HUDEP-2 (cell line): ENCODE data around the gene AKT2.

ENCODE experiments used
- DNase-seq, 76 experiments: peaks; one replicate each; lab custom pipeline; 2025; ENCODE audit not compliant: unreplicated experiment in 76 of 76; lab: John Stamatoyannopoulos, UW

Gene AKT2

GRCh38 chr19:40198272-40198990 lies 86.7 kb downstream of the AKT2 start:
- no peak for DNase-seq

DNA sequence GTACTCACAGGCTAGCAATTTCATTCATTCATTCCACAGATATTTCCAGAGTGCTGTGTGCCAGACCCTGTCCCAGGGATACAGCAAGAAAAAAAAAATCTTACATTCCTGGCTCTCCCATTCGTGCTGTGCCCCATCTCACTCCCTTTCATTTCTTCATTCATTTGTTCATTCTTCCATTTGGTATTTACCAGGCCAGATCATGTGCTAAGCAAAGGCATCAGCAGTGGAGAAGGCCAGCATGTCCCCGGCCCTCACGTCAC lies 91.6 kb downstream of the AKT2 start:
- no peak for DNase-seq

DNA sequence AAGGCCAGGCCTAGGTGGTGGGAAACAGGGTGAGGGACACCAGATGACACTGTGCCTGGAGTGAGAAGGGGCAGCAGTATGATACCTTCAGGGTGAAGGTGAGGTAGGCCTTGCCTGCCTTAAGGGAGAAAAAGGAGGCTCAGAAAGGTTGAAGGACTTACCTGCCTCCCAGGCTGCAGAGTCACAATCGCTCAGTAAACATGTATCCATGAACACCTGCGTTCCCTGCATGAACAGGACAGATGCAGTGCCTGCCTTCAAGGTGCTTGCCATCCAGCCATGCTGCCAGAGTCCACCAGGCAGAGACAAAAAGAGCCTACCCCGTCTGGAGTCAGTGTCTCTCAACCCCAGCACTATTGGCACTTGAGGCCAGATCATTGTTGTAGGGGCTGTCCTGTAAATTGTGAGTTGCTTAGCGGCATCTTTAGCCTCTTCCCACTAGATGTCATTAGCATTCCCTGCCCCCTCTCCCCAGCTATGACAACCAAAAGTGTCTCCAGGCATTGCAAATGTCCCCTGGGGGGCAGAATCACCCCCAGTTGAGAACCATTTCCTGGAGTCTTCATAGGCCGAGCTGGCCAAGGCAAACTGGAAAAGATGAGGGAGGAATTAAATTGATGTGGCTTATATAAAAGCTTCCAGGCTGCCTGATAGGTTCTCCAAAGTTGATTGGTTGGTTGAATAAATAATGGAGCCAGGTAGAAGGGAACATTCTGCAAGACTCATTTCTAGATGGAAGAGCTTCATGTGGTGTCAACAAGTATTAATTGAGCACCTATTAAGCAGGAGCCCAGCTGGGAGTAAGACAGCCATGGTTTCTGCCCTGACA lies 92.2 kb downstream of the AKT2 start:
- DNase-seq = no peak

DNA sequence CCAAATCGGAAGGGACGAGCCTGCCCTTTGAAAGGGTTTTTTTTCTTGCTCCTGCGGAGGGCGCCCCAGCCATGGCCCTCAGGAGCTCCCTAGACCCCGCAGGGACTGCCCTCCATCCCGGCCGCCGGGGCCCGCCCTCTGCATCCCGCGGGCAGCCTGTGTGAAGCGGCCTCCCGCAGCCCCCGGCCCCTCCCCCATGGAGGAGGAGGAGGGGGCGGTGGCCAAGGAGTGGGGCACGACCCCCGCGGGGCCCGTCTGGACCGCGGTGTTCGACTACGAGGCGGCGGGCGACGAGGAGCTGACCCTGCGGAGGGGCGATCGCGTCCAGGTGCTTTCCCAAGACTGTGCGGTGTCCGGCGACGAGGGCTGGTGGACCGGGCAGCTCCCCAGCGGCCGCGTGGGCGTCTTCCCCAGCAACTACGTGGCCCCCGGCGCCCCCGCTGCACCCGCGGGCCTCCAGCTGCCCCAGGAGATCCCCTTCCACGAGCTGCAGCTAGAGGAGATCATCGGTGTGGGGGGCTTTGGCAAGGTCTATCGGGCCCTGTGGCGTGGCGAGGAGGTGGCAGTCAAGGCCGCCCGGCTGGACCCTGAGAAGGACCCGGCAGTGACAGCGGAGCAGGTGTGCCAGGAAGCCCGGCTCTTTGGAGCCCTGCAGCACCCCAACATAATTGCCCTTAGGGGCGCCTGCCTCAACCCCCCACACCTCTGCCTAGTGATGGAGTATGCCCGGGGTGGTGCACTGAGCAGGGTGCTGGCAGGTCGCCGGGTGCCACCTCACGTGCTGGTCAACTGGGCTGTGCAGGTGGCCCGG lies 93.1 kb downstream of the AKT2 start:
- peak in 3 of 76 experiments; percentile 14 to 17 (median 16) for DNase-seq

- DNase-seq = peak in 54 of 76 experiments; percentile 12 to 76 (median 47)
Observed at GRCh38 chr19:40190891-40191835, 94.0 kb downstream of the AKT2 start, which contains the start of gene MAP3K10. MAP3K10 (plus strand) TSS chr19:40191426; CDS start chr19:40192032, 606 bp downstream.

DNA sequence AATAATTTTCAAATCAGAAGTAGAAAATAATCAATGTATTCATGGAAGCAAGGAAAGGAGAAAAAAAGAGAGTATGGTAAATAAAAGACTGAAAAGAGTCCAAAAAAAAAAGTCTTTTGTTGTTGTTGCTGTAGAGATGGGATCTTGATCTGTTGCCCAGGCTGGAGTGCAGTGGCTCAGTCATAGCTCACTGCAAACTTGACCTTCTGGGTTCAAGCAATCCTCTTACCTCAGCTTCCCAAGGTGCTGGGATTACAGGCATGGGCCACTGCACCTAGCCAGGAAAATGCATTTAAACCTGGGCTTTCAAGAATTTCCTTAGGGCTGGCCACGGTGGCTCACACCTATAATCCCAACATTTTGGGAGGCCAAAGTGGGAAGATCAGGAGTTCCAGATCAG lies 100.9 kb downstream of the AKT2 start:
- no peak for DNase-seq
